HCT116 (cell line): ENCODE results near the gene TRAF3. TPM values are rescaled to one million over a fixed set of nuclear protein-coding genes. Genes with fewer than 3 reads are reported as not detected.

ENCODE experiments used
- ATAC-seq: fragments of 200-7000 bp; cut with Tn5 transposase; 2 replicates; pipeline ENCODE4 v1.9.1; 2020; ENCODE audit warnings: mild to moderate bottlenecking, moderate library complexity
- BruUV-seq: library from RNA; stranded (reverse); fragments of 400-500 nt; replicated peaks from 2 replicates; lab custom pipeline; 2021; lab: Mats Ljungman, UMichigan
- CTCF ChIA-PET: fragments of 300-600 bp; sonication (Branson Sonifier 250); formaldehyde crosslinking; loops from one replicate; lab custom pipeline; 2021; ENCODE audit warnings: antibody characterized with exemption; lab: Charles Lee
- POLR2A ChIA-PET: fragments of 300-600, 350-600 bp; sonication (Branson Sonifier 250); formaldehyde crosslinking; loops from one replicate; lab custom pipeline; 2021; ENCODE audit warnings: antibody characterized with exemption; lab: Charles Lee
- RAD21 ChIA-PET, 2 experiments: fragments of 300-600 bp; sonication (Branson Sonifier 250); formaldehyde crosslinking; loops; one replicate each; lab custom pipeline; 2023; ENCODE audit warnings: low total read pairs in 2 of 2; ENCODE audit not compliant: uncharacterized antibody in 2 of 2, unreplicated experiment in 2 of 2, low non-redundant PET in 1 of 2; lab: Charles Lee
- DNase-seq: peaks from one replicate; pipeline ENCODE4 v3.0.0-alpha.2; 2010; ENCODE audit warnings: low read depth, low spot score
- H2AFZ ChIP-seq: fragments of 200-600 bp; shearing (Covaris generic), sonication (generic); 2 replicates; pipeline ENCODE4 v1.6.1; 2017; ENCODE audit warnings: low read depth, mixed run types, mixed read lengths, antibody characterized with exemption, low read length; ENCODE audit not compliant: poor library complexity, severe bottlenecking
- H3K27ac ChIP-seq: 2 replicates; pipeline ENCODE4 v1.5.1; 2012; ENCODE audit warnings: low read depth, low read length
- H3K27me3 ChIP-seq: fragments of 200-600 bp; sonication (generic); 2 replicates; pipeline ENCODE4 v1.6.1; 2016; ENCODE audit warnings: mixed run types, low read length, mixed read lengths; ENCODE audit not compliant: insufficient read depth
- H3K36me3 ChIP-seq, 2 experiments: fragments of 200-500 bp in 1 of 2; fragments of 200-600 bp in 1 of 2; sonication (Bioruptor generic) in 1 of 2; sonication (generic) in 1 of 2; 2 replicates each; pipeline versions ENCODE4 v1.5.1 to v1.6.1; 2014 to 2016; ENCODE audit warnings: low read length in 2 of 2, inconsistent platforms in 1 of 2, mixed read lengths in 1 of 2, mixed run types in 1 of 2; ENCODE audit not compliant: insufficient read depth in 2 of 2, control insufficient read depth in 1 of 2
- H3K4me1 ChIP-seq, 2 experiments: fragments of 200-600 bp in 1 of 2; sonication (generic) in 1 of 2; 2 replicates each; pipeline versions ENCODE4 v1.5.1 to v1.6.1; 2012 to 2017; ENCODE audit warnings: low read length in 2 of 2, inconsistent platforms in 1 of 2, mild to moderate bottlenecking in 1 of 2, mixed read lengths in 1 of 2, mixed run types in 1 of 2, moderate library complexity in 1 of 2; ENCODE audit not compliant: insufficient read depth in 2 of 2, control insufficient read depth in 1 of 2
- H3K4me2 ChIP-seq: fragments of 200-600 bp; sonication (generic); 2 replicates; pipeline ENCODE4 v1.6.1; 2017; ENCODE audit warnings: mixed run types, low read length, mixed read lengths
- H3K4me3 ChIP-seq, 2 experiments: fragments of 200-600 bp in 1 of 2; sonication (generic) in 1 of 2; replicated peaks in 1 of 2; 2 replicates each; pipeline ENCODE4 v1.5.1; 2011 to 2016; ENCODE audit warnings: low read length in 2 of 2, control low read depth in 1 of 2, low read depth in 1 of 2, mild to moderate bottlenecking in 1 of 2, mixed read lengths in 1 of 2, mixed run types in 1 of 2
- H3K79me2 ChIP-seq: fragments of 200-600 bp; sonication (generic); 2 replicates; pipeline ENCODE4 v1.6.1; 2017; ENCODE audit warnings: mild to moderate bottlenecking, mixed run types, low read length, moderate library complexity, mixed read lengths; ENCODE audit not compliant: insufficient read depth
- H3K9ac ChIP-seq: fragments of 200-600 bp; sonication (generic); 2 replicates; pipeline ENCODE4 v1.6.1; 2016; ENCODE audit warnings: low read length, mixed read lengths
- H3K9me2 ChIP-seq: fragments of 200-600 bp; sonication (generic), shearing (Covaris generic); 2 replicates; pipeline ENCODE4 v1.6.1; 2017; ENCODE audit warnings: mixed run types, mild to moderate bottlenecking, moderate library complexity; ENCODE audit not compliant: insufficient read depth
- H3K9me3 ChIP-seq, 2 experiments: fragments of 200-500 bp in 1 of 2; fragments of 200-600 bp in 1 of 2; sonication (Bioruptor generic) in 1 of 2; sonication (generic) in 1 of 2; 2 replicates each; pipeline ENCODE4 v1.6.1; 2014 to 2017; ENCODE audit warnings: low read length in 2 of 2, mixed read lengths in 2 of 2, inconsistent platforms in 1 of 2, low read depth in 1 of 2, mild to moderate bottlenecking in 1 of 2, mixed run types in 1 of 2, moderate library complexity in 1 of 2; ENCODE audit not compliant: control insufficient read depth in 1 of 2, insufficient read depth in 1 of 2
- H4K20me1 ChIP-seq: fragments of 200-600 bp; sonication (generic), shearing (Covaris generic); 2 replicates; pipeline ENCODE4 v1.6.1; 2017; ENCODE audit warnings: mixed run types, mild to moderate bottlenecking, moderate library complexity; ENCODE audit not compliant: insufficient read depth
- CEBPB ChIP-seq: IDR thresholded peaks from 2 replicates; pipeline ENCODE4 v1.6.1; 2012; ENCODE audit warnings: low read depth
- EGR1 ChIP-seq: IDR thresholded peaks from 2 replicates; pipeline ENCODE4 v1.6.1; 2012; ENCODE audit warnings: low read depth
- EZH2 ChIP-seq: fragments of 200-600 bp; sonication (generic); IDR thresholded peaks from 2 replicates; pipeline ENCODE4 v1.6.1; 2017; ENCODE audit warnings: antibody characterized with exemption, mixed run types
- FOSL1 ChIP-seq: IDR thresholded peaks from 2 replicates; pipeline ENCODE4 v1.6.1; 2012; ENCODE audit warnings: low read depth
- JUND ChIP-seq: IDR thresholded peaks from 2 replicates; pipeline ENCODE4 v1.6.1; 2012
- POLR2A ChIP-seq: IDR thresholded peaks from 2 replicates; pipeline ENCODE4 v1.7.0; 2011; ENCODE audit warnings: borderline replicate concordance; ENCODE audit not compliant: insufficient read depth, insufficient read length; ENCODE audit errors: extremely low read depth
- RAD21 ChIP-seq: IDR thresholded peaks from 2 replicates; pipeline ENCODE4 v1.6.1; 2012; ENCODE audit warnings: low read depth, mild to moderate bottlenecking
- SIN3A ChIP-seq: IDR thresholded peaks from 2 replicates; pipeline ENCODE4 v1.6.1; 2012; ENCODE audit warnings: low read depth
- SP1 ChIP-seq: IDR thresholded peaks from 2 replicates; pipeline ENCODE4 v1.6.1; 2012; ENCODE audit warnings: low read depth
- YY1 ChIP-seq: IDR thresholded peaks from 2 replicates; pipeline ENCODE4 v1.6.1; 2011; ENCODE audit warnings: low read length, low read depth, moderate library complexity, mild to moderate bottlenecking; ENCODE audit not compliant: insufficient replicate concordance; ENCODE audit errors: extremely low read depth
- ZFX ChIP-seq: fragments of 450-650 bp; IDR thresholded peaks from 2 replicates; pipeline ENCODE4 v1.6.1; 2017
- ZNF274 ChIP-seq: fragments of 200-500 bp; sonication (Bioruptor generic); IDR thresholded peaks from 2 replicates; pipeline ENCODE4 v1.6.1; 2014; ENCODE audit warnings: mild to moderate bottlenecking, low read depth, low read length, inconsistent platforms
- intact Hi-C: fragments of 100-400 bp; cut with micrococcal nuclease; formaldehyde crosslinking; loops from 2 replicates; pipeline ENCODE4 v1.10.0; 2022
- total RNA-seq: library from RNA; stranded (reverse); gene quantifications from one replicate; pipeline ENCODE4 v1.2.1, GENCODE V29; 2021; ENCODE audit not compliant: unreplicated experiment
- TF ChIP-seq, protein P1 (sequence below): IDR thresholded peaks from 2 replicates; pipeline ENCODE4 v1.6.1; 2012; ENCODE audit warnings: low read depth
- TF ChIP-seq, protein P2 (sequence below), 3 experiments: fragments of 200-600 bp in 1 of 3; sonication (generic) in 1 of 3; IDR thresholded peaks in 2 of 3; conservative IDR thresholded peaks in 1 of 3; 2 replicates each; pipeline ENCODE4 v1.5.1; 2012 to 2017; ENCODE audit warnings: low read depth in 2 of 3, low read length in 2 of 3, antibody characterized with exemption in 1 of 3, borderline replicate concordance in 1 of 3, control low read depth in 1 of 3, mild to moderate bottlenecking in 1 of 3, mixed read lengths in 1 of 3, mixed run types in 1 of 3, moderate library complexity in 1 of 3; ENCODE audit not compliant: insufficient read depth in 1 of 3
- TF ChIP-seq, protein P3 (sequence below): IDR thresholded peaks from 2 replicates; pipeline ENCODE4 v1.6.1; 2011; ENCODE audit warnings: mild to moderate bottlenecking, low read length, moderate library complexity; ENCODE audit not compliant: insufficient replicate concordance; ENCODE audit errors: extremely low read depth

Gene TRAF3
- total RNA-seq, 1 experiment from 2014 or later: 32.1 TPM

DNA sequence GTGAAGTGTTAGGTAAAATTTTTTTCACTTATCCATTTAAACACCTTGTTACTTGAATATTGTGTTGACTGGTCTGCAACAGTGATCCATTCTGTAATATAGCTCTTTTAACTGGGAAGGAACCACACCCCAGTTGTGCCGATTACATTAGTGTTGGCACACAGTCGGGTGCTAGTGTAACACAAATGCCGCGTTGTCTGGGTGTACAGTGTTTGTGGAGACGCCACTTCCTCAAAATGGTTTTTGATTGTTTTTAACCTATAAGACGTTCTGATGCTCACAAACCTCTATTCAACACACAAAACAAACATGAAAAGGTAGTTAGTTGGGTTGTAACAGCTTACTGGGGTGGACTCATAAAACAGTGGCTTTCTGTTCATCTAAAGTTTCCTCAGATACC, 48.0 kb upstream of the TRAF3 start:
- TF ChIP-seq ZNF274 (no peak), CEBPB (no peak), YY1 (no peak), ZFX (no peak), FOSL1 (no peak), SIN3A (no peak), SP1 (no peak), RAD21 (no peak), JUND (no peak), POLR2A (no peak), EZH2 (no peak), EGR1 (no peak)
- TF ChIP-seq, protein P1, sequence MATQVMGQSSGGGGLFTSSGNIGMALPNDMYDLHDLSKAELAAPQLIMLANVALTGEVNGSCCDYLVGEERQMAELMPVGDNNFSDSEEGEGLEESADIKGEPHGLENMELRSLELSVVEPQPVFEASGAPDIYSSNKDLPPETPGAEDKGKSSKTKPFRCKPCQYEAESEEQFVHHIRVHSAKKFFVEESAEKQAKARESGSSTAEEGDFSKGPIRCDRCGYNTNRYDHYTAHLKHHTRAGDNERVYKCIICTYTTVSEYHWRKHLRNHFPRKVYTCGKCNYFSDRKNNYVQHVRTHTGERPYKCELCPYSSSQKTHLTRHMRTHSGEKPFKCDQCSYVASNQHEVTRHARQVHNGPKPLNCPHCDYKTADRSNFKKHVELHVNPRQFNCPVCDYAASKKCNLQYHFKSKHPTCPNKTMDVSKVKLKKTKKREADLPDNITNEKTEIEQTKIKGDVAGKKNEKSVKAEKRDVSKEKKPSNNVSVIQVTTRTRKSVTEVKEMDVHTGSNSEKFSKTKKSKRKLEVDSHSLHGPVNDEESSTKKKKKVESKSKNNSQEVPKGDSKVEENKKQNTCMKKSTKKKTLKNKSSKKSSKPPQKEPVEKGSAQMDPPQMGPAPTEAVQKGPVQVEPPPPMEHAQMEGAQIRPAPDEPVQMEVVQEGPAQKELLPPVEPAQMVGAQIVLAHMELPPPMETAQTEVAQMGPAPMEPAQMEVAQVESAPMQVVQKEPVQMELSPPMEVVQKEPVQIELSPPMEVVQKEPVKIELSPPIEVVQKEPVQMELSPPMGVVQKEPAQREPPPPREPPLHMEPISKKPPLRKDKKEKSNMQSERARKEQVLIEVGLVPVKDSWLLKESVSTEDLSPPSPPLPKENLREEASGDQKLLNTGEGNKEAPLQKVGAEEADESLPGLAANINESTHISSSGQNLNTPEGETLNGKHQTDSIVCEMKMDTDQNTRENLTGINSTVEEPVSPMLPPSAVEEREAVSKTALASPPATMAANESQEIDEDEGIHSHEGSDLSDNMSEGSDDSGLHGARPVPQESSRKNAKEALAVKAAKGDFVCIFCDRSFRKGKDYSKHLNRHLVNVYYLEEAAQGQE: no peak
- TF ChIP-seq, protein P2, sequence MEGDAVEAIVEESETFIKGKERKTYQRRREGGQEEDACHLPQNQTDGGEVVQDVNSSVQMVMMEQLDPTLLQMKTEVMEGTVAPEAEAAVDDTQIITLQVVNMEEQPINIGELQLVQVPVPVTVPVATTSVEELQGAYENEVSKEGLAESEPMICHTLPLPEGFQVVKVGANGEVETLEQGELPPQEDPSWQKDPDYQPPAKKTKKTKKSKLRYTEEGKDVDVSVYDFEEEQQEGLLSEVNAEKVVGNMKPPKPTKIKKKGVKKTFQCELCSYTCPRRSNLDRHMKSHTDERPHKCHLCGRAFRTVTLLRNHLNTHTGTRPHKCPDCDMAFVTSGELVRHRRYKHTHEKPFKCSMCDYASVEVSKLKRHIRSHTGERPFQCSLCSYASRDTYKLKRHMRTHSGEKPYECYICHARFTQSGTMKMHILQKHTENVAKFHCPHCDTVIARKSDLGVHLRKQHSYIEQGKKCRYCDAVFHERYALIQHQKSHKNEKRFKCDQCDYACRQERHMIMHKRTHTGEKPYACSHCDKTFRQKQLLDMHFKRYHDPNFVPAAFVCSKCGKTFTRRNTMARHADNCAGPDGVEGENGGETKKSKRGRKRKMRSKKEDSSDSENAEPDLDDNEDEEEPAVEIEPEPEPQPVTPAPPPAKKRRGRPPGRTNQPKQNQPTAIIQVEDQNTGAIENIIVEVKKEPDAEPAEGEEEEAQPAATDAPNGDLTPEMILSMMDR (IDR thresholded peaks at IDR 0.05 in 2 of 3, conservative IDR thresholded peaks at IDR 0.05 in 1 of 3; ENCODE audit: borderline replicate concordance in 1 of 3, insufficient read depth in 1 of 3, low read depth in 2 of 3, low read length in 2 of 3): no peak
- TF ChIP-seq, protein P3, sequence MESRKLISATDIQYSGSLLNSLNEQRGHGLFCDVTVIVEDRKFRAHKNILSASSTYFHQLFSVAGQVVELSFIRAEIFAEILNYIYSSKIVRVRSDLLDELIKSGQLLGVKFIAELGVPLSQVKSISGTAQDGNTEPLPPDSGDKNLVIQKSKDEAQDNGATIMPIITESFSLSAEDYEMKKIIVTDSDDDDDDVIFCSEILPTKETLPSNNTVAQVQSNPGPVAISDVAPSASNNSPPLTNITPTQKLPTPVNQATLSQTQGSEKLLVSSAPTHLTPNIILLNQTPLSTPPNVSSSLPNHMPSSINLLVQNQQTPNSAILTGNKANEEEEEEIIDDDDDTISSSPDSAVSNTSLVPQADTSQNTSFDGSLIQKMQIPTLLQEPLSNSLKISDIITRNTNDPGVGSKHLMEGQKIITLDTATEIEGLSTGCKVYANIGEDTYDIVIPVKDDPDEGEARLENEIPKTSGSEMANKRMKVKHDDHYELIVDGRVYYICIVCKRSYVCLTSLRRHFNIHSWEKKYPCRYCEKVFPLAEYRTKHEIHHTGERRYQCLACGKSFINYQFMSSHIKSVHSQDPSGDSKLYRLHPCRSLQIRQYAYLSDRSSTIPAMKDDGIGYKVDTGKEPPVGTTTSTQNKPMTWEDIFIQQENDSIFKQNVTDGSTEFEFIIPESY: no peak
- TF ChIP-seq, all 23 proteins: peak for 0
- Histone ChIP-seq H3K27ac (no peak overlapping the region), H3K79me2 (0 out of 2 replicates have a peak, but pooled peaks cover 3% of the 10 kb centered on the region), H3K27me3 (no peaks in the 10 kb centered on the region), H3K4me1 (no peaks in the 10 kb centered on the region), H4K20me1 (no peaks in the 10 kb centered on the region), H3K9me2 (no peaks in the 10 kb centered on the region), H3K9ac (no peak overlapping the region), H3K4me3 (no peak overlapping the region), H2AFZ (no peak overlapping the region), H3K4me2 (no peak overlapping the region), H3K9me3 (no peaks in the 10 kb centered on the region), H3K36me3 (peaks cover 13 to 23% of the 10 kb centered on the region in 2 experiments; a peak in 3 of 4 replicates)
- ATAC-seq (no peak), DNase-seq (no peak)
- ChIA-PET CTCF (interaction anchor here (1.2 kb wide), 1 partner anchor 35 kb away, joined by 4 read pairs; no protein-coding TSS in a partner anchor), RAD21 (no interaction called here), POLR2A (no interaction called here)
- BruUV-seq: no TSS peak
- intact Hi-C loops: no loop called here
